IMR-90 (cell line): ENCODE results near the gene KCNMA1. TPM values are rescaled to one million over a fixed set of nuclear protein-coding genes. Genes with fewer than 3 reads are reported as not detected.

ENCODE experiments used
- ATAC-seq: fragments of 200-7000 bp; cut with Tn5 transposase; 2 replicates; pipeline ENCODE4 v1.9.1; 2020; ENCODE audit warnings: low read depth, mild to moderate bottlenecking, moderate library complexity
- BruUV-seq: library from RNA; stranded (reverse); fragments of 400-500 nt; replicated peaks from 2 replicates; lab custom pipeline; 2021; lab: Mats Ljungman, UMichigan
- CTCF ChIA-PET: fragments of 300-600 bp; formaldehyde crosslinking; extraction: SDS; loops from one replicate; lab custom pipeline; 2021; ENCODE audit warnings: antibody characterized with exemption; lab: Yijun Ruan, JAX
- POLR2A ChIA-PET: fragments of 300-600 bp; sonication (Branson Sonifier 250); formaldehyde crosslinking; loops from one replicate; lab custom pipeline; 2022; ENCODE audit warnings: antibody characterized with exemption; ENCODE audit not compliant: unreplicated experiment; lab: Charles Lee
- DNase-seq: peaks from one replicate; pipeline ENCODE4 v3.0.0; 2013
- H2AFZ ChIP-seq: replicated peaks from 2 replicates; pipeline ENCODE3; 2013; ENCODE audit warnings: low read length, mild to moderate bottlenecking; ENCODE audit not compliant: poor library complexity
- H2AK5ac ChIP-seq: 2 replicates; pipeline ENCODE4 v1.6.1; 2013; ENCODE audit warnings: low read depth, low read length, inconsistent platforms
- H2AK9ac ChIP-seq: replicated peaks from 2 replicates; pipeline ENCODE3; 2013; ENCODE audit warnings: mild to moderate bottlenecking, low read depth, low read length, moderate library complexity; ENCODE audit not compliant: poor library complexity
- H2BK120ac ChIP-seq: 2 replicates; pipeline ENCODE4 v1.6.1; 2013; ENCODE audit warnings: low read depth, low read length, inconsistent platforms
- H2BK15ac ChIP-seq: 3 replicates; pipeline ENCODE4 v1.6.1; 2013; ENCODE audit warnings: low read depth, low read length, inconsistent platforms
- H2BK20ac ChIP-seq: 2 replicates; pipeline ENCODE4 v1.6.1; 2013; ENCODE audit warnings: low read depth, mild to moderate bottlenecking, inconsistent platforms, low read length, moderate library complexity
- H2BK5ac ChIP-seq: 2 replicates; pipeline ENCODE4 v1.6.1; 2013; ENCODE audit warnings: mild to moderate bottlenecking, low read depth, low read length, inconsistent platforms; ENCODE audit not compliant: poor library complexity, severe bottlenecking
- H3K14ac ChIP-seq: replicated peaks from 2 replicates; pipeline ENCODE4 v1.6.1; 2013; ENCODE audit warnings: low read depth, low read length, inconsistent platforms
- H3K18ac ChIP-seq: 2 replicates; pipeline ENCODE4 v1.6.1; 2013; ENCODE audit warnings: low read depth, low read length, control low read depth
- H3K23ac ChIP-seq: 2 replicates; pipeline ENCODE4 v1.6.1; 2013; ENCODE audit warnings: low read depth, low read length, inconsistent platforms
- H3K27ac ChIP-seq: 2 replicates; pipeline ENCODE4 v1.5.1; 2013; ENCODE audit warnings: mild to moderate bottlenecking, control low read depth, low read length; ENCODE audit not compliant: insufficient read depth
- H3K27me3 ChIP-seq: 2 replicates; pipeline ENCODE4 v1.6.1; 2013; ENCODE audit warnings: low read length; ENCODE audit not compliant: control insufficient read depth, insufficient read depth
- H3K36me3 ChIP-seq: 2 replicates; pipeline ENCODE4 v1.6.1; 2013; ENCODE audit warnings: low read length, mixed read lengths; ENCODE audit not compliant: control insufficient read depth, insufficient read depth
- H3K4ac ChIP-seq: 2 replicates; pipeline ENCODE4 v1.6.1; 2013; ENCODE audit warnings: low read depth, low read length, inconsistent platforms
- H3K4me1 ChIP-seq: 2 replicates; pipeline ENCODE4 v1.6.1; 2013; ENCODE audit warnings: low read length, mixed read lengths; ENCODE audit not compliant: control insufficient read depth, insufficient read depth
- H3K4me2 ChIP-seq: 2 replicates; pipeline ENCODE4 v1.6.1; 2013; ENCODE audit warnings: low read depth, mild to moderate bottlenecking, control low read depth, low read length, moderate library complexity
- H3K4me3 ChIP-seq: 2 replicates; pipeline ENCODE4 v1.5.1; 2013; ENCODE audit warnings: low read depth, mild to moderate bottlenecking, control low read depth, low read length, moderate library complexity; ENCODE audit not compliant: insufficient read depth
- H3K56ac ChIP-seq: 2 replicates; pipeline ENCODE4 v1.6.1; 2013; ENCODE audit warnings: low read length, inconsistent platforms; ENCODE audit not compliant: insufficient read depth; ENCODE audit errors: extremely low read depth
- H3K79me1 ChIP-seq, 2 experiments: 2 replicates each; pipeline ENCODE4 v1.6.1; 2013; ENCODE audit warnings: low read length in 2 of 2, inconsistent platforms in 1 of 2, low read depth in 1 of 2
- H3K9ac ChIP-seq: 2 replicates; pipeline ENCODE4 v1.6.1; 2013; ENCODE audit warnings: low read depth, low read length, control low read depth
- H3K9me1 ChIP-seq: 2 replicates; pipeline ENCODE4 v1.6.1; 2013; ENCODE audit warnings: low read length, inconsistent platforms; ENCODE audit not compliant: insufficient read depth
- H3K9me3 ChIP-seq: 2 replicates; pipeline ENCODE4 v1.6.1; 2013; ENCODE audit warnings: low read length; ENCODE audit not compliant: control insufficient read depth, insufficient read depth
- H4K20me1 ChIP-seq: 2 replicates; pipeline ENCODE4 v1.6.1; 2013; ENCODE audit warnings: low read length, inconsistent platforms; ENCODE audit not compliant: insufficient read depth
- H4K5ac ChIP-seq: 2 replicates; pipeline ENCODE4 v1.6.1; 2013; ENCODE audit warnings: mild to moderate bottlenecking, low read depth, low read length, control low read depth
- H4K8ac ChIP-seq, 2 experiments: 2 replicates each; pipeline ENCODE4 v1.6.1; 2013; ENCODE audit warnings: low read depth in 2 of 2, low read length in 2 of 2, control low read depth in 1 of 2, inconsistent platforms in 1 of 2
- H4K91ac ChIP-seq: 2 replicates; pipeline ENCODE4 v1.6.1; 2013; ENCODE audit warnings: low read depth, low read length, inconsistent platforms; ENCODE audit not compliant: insufficient read depth
- FOS ChIP-seq: fragments of 150-350 bp; IDR thresholded peaks from 2 replicates; pipeline ENCODE4 v1.6.1; 2016; ENCODE audit warnings: low read depth, low read length
- MAZ ChIP-seq: IDR thresholded peaks from 2 replicates; pipeline ENCODE4 v1.6.1; 2012; ENCODE audit warnings: low read depth, mild to moderate bottlenecking, low read length, improper control_type of control experiment, moderate library complexity, borderline replicate concordance
- WGBS, 2 experiments: methylation state at CpG; one replicate each; pipeline versions ENCODE4 v1.1.5 to v1.1.7; 2013; ENCODE audit warnings: missing lambda C conversion rate in 2 of 2; ENCODE audit not compliant: insufficient read length in 1 of 2; ENCODE audit errors: extremely low coverage in 2 of 2; 5-methylcytosine and 5-hydroxymethylcytosine counted together
- dilution Hi-C: fragments of 300-500 bp; cut with HindIII; formaldehyde crosslinking; loops from one replicate; pipeline ENCODE4 v1.14.3; 2018; ENCODE audit warnings: low sequenced_read_pairs; ENCODE audit not compliant: unreplicated experiment
- in situ Hi-C: fragments of 300-500 bp; cut with MboI; formaldehyde crosslinking; loops from 3 replicates; pipeline ENCODE4 v1.14.3; 2019; ENCODE audit warnings: low sequenced_read_pairs, inconsistent platforms, mixed read lengths
- intact Hi-C: fragments of 100-400 bp; cut with micrococcal nuclease; formaldehyde crosslinking; loops from 2 replicates; pipeline ENCODE4 v1.10.0; 2022
- polyA plus RNA-seq, 3 experiments: library from polyadenylated mRNA; depleted of rRNA; stranded (reverse); fragments of >200 nt; gene quantifications; 2 replicates each; pipeline ENCODE4 v1.2.3, GENCODE V29; 2012; ENCODE audit warnings: low replicate concordance in 1 of 3
- total RNA-seq: library from RNA; depleted of rRNA; stranded (reverse); fragments of >200 nt; gene quantifications from 2 replicates; pipeline ENCODE4 v1.2.3, GENCODE V29; 2012

KCNMA1 gene
- total and polyA plus RNA-seq, 2 of the 4 experiments (the other 2 are of a cell fraction) = 25.6 to 29.6 TPM

GRCh38 chr10:77081481-77081891 lies 556.1 kb downstream of the KCNMA1 start:
- Histone ChIP-seq H3K4ac (no peak overlapping the region), H4K91ac (no peak overlapping the region), H3K56ac (no peak overlapping the region), H3K27ac (no peak overlapping the region), H4K5ac (no peak overlapping the region), H3K23ac (no peak overlapping the region), H2BK15ac (no peak overlapping the region), H2AFZ (no peak overlapping the region), H3K4me3 (no peak overlapping the region), H3K4me2 (no peak overlapping the region), H3K18ac (no peak overlapping the region), H4K20me1 (no peaks in the 10 kb centered on the region), H2BK20ac (no peak overlapping the region), H3K14ac (no peak overlapping the region), H3K9me3 (no peaks in the 10 kb centered on the region), H3K9me1 (peaks cover 4% of the 10 kb centered on the region; the same call in 1 of the 2 replicates), H2BK120ac (no peak overlapping the region), H2AK5ac (no peak overlapping the region), H2BK5ac (no peak overlapping the region), H3K36me3 (no peaks in the 10 kb centered on the region), H4K8ac (no peak overlapping the region), H3K9ac (no peak overlapping the region), H3K27me3 (no peaks in the 10 kb centered on the region), H2AK9ac (no peak overlapping the region), H3K79me1 (no peaks in the 10 kb centered on the region), H3K4me1 (no peaks in the 10 kb centered on the region)
- CTCF ChIA-PET = no interaction called here
- no CpG with 5 or more reads among the region's 7 CpGs for WGBS, 2 experiments
- in situ Hi-C loops = no loop called here
- POLR2A ChIA-PET = no interaction called here
- intact Hi-C loops = no loop called here
- ATAC-seq (no peak), DNase-seq (no peak)
- dilution Hi-C loops = no loop called here
- TF ChIP-seq FOS (no peak), MAZ (no peak)
- no TSS peak for BruUV-seq
